Stimulated activated CD8-positive, alpha-beta memory T cell treated with anti-CD3 and anti-CD28 coated beads, Interleukin-12 subunit alpha, Interleukin-12 subunit beta, amount 100 ng/mL, for 1 hour (primary cell): Measurements from ENCODE around the gene ZNF765.
"Not testable (repeated sequence)": the region's sequence is repeated elsewhere in the genome, so short reads cannot be mapped to it uniquely, and the experiment has no call there.

Experiments
- DNase-seq: peaks from one replicate; pipeline ENCODE4 v3.0.0-alpha.2; 2020; ENCODE audit warnings: low read depth

The ZNF765 gene

DNA sequence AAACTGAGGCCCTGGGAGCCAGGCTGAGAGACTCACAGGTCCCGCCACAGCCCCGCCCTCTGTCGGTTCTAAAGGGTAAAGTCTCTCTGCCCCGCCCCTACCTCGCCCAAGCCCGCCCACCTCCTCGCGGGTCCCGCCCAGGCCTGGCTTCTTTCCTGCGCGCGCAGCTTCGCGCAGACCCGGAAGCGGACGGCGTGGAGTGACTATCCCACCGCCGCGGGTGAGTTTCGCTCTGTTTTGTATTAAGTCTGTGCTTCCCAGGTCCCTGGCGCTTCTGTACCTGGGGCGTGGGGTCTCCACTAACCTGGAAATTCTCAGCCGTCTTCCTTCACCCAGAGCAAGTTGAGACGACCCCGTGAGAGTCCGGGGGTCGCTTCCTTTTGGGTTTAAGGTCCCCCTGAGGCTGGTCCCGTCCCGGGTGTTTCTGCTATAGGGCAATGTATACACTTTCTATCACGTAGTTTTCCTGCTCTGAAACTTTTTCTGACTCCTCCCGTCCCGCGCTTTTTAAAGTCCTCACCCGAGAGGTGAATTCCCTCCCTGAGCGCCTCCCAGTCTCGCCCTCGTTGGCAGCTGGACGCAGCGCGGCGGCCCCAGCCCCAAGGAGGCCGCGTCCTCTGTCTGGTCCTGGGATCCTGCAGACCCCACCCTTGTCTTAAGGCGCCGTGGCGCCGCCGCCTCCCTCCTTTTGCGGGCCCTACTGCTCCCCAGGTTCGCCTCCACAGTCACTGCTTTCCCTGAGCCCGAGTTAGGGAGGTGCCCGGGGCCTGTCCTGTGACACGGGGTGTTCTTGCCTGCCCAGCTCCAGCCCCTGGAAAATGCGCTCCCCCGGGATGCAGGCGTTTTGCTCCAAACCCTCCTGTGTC is at the start of gene ZNF765:
TSS of gene ZNF765 (plus strand) at position 176 of the 866 bp plus-strand sequence. CDS start 2,867 bp downstream, outside the sequence.
- DNase-seq = peak; percentile 98

DNA sequence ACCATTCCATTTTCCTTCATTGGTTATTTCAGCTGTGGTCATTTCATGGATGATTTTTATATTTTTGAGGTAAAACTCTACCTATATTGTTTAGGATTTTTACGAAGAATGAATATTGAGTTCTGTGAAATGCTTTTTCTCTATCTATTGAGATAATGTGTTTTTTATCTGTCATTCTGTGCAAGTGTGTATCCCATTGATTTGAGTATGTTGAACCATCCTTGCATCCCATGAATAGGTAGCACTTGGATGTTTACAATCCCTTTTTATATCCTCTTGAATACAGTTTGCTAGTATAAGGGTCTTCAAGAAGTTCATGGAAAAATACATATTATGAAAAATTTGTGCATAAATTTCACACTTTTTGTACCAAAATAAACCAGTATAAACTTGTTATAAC is 39.2 kb upstream of the ZNF765 start:
- DNase-seq = no peak

DNA sequence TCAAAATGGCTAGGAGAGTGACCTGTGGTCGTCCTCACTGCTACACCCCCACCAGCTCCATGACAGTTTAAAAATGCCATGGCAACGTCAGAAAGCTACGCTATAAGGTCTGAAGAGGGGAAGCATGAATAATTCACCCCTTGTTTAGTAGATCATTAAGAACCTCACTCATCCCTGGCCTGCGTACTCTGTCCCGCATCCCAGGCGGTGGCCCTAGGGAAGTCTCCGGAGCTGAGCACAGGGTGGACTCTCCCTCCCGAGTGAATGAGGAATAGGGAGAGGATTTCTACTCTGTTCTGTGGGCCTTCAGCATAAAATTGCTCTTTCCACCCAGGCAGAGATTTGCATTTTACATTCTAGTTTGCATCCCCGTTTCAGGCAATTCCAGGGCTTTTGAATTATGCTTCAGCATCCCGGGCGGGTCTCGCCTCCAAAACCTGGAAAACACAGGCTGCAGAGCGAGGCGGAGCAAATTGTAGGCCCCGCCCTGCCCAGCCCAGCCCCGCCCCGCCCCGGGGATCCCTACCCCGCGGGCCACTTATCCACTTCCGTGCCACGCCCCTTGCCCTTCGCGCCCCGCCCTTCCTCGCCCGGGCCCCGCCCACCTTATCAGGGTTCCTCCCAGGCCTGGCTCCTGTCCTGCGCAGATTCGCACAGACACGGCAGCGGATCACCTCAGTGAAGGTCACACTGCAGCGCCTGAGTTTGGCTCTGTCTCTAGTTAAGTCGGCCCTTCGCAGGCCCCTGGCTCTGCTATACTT is 36.9 kb upstream of the ZNF765 start:
- DNase-seq = no peak

DNA sequence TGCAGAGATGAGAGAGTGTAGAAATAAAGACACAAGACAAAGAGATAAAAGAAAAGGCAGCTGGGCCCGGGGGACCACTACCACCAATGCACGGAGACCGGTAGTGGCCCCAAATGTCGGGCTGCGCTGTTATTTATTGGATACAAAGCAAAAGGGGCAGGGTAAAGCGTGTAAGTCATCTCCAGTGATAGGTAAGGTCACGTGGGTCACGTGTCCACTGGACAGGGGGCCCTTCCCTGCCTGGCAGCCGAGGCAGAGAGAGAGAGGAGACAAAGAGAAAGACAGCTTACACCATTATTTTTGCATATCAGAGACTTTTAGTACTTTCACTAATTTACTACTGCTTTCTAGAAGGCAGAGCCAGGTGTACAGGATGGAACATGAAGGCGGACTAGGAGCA is 34.9 kb upstream of the ZNF765 start:
- DNase-seq = not testable (repeated sequence)

DNA sequence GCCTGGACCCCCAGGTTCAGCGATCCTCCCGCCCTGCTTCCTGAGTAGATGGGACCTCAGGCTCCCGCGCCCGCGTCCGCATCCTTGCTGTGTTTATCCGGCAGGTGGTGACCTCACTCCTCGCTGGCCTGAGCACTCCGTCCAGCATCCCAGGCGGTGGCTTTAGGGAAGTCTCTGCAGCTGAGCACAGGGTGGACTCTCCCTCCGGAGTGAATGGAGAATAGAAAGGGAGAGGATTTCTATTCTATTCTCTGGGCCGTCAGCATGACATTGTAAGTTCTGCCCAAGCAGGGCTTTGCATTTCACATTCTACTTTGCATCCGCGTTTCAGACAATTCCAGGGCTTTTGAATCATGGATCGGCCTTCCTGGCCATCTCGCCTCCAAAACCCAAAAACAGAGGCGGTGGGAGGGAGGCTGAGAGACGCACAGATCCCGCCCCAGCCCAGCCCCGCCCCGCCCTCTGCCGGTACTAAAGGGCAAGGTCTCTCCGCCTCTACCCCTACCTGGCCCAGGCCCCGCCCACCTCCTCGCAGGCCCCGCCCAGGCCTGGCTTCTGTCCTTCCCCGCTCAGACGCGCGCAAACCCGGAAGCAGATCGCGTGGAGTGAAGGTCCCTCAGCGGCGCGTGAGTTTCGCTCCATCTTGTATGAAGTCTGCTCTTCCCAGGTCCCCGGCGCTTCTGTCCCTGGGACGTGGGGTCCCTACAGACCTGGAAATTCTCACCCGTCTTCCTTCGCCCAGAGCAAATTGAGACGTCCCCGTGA is 29.6 kb upstream of the ZNF765 start, which contains the start of gene ZNF525:
TSS of gene ZNF525 (plus strand) at position 572 of the 765 bp plus-strand sequence. CDS start 6,577 bp downstream, outside the sequence.
- peak; percentile 92 for DNase-seq

DNA sequence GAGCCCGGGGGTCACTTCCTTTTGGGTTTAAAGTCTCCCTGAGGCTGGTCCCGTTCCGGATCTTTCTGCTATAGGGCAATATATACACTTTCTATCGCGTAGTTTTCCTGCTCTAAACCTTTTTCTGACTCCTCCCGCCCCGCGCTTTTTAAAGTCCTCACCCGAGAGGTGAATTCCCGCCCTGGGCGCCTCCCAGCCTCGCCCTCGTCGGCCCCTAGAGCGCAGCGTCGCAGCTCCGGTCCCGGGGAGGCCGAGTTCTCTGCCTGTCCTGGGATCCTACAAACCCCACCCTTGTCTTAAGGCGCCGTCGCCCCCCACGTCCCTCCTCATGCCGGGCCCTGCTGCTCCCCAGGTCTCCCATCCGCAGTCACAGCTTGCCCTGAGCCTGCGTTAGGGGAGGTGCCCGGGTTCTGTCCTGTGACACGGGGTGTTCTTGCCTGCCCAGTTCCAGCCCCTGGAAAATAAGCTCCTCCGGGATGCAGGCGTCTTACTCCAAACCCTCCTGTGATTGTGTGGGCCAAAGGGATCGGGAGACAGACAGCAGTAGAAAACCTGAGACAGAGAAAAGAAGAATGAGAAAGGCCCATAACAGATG is 29.0 kb upstream of the ZNF765 start:
- DNase-seq = peak; percentile 10

DNA sequence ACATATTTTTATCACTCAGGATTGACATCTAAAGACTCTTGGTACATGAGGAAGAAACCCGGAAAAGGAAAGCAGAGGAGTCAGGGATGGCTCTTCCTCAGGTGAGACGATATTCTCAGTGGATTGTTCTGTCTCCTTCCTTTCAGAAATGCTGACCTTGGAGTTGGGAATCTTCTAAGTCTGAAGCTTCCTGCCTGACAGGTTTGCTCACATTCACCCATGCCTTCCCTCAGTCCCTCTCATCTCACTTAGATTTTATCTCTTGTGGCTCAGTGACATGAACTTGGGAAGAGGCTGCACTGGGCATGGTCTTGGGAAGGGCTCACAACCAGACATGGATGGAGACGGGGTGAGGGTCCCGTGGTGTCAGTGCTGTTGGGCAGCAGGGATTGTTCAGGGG is 22.8 kb upstream of the ZNF765 start:
- no peak for DNase-seq

DNA sequence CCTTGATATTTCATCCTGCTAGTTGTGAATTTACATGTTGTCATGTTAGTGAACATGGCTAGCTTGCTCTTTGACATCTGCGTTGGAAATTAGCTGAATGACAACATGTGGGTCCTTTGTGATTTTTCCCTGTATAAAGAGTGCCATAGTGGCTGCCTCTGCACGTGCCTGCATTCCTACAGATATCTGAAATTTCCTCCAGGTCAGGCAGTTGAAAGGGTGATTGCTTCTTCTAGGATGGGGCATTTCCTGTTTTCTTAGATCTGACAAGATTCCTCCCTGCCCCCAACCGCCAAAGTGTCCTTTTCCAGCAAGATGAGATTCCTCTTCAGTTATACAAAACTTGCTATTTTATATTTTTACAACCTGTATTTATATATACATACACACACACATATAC is 20.7 kb upstream of the ZNF765 start:
- DNase-seq = no peak

DNA sequence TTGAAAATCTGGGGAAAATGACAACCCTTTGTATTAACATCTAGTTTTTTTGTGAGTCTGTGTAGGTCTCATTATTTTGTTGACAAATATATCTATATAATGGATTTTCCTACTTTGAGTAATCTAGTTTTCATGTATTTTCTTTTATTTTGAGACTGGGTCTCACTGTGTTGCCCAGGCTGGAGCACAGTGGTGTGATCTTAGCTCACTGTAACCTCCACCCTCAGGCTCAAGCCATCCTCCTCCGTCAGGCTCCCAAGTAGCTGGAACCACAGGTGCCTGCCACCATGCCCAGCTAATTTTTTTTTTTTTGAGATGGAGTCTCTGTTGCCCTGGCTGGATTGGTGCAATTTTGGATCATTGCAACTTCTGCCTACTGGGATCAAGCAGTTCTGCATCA is 20.2 kb upstream of the ZNF765 start:
- DNase-seq = no peak

DNA sequence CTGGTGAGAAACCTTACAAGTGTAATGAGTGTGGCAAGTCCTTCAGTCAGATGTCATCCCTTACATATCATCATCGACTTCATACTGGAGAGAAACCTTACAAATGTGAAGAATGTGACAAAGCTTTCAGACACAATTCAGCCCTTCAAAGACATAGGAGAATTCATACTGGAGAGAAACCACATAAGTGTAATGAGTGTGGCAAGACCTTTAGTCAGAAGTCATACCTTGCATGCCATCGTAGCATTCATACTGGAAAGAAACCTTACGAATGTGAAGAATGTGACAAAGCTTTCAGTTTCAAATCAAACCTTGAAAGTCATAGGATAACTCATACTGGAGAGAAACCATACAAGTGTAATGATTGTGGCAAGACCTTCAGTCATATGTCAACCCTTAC is 13.6 kb upstream of the ZNF765 start:
- no peak for DNase-seq

DNA sequence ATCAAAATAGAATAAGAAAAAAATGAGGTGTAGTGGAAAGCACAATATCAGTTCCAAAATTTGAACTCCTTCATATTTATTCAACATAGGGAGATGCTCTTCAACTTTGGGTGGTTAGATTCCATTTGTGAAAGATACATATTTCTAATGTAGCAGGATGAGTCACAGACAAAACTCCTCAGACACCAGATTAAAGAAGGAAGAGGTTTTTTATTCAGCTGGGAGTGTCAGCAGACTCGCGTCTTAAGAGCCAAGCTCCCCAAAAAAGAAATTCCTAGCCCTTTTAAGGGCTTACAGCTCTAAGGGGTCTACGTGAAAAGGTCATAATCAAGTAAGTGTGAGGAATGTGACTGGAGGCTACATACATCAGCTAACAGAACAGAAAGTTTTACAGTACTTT is 6.8 kb upstream of the ZNF765 start:
- DNase-seq = no peak

DNA sequence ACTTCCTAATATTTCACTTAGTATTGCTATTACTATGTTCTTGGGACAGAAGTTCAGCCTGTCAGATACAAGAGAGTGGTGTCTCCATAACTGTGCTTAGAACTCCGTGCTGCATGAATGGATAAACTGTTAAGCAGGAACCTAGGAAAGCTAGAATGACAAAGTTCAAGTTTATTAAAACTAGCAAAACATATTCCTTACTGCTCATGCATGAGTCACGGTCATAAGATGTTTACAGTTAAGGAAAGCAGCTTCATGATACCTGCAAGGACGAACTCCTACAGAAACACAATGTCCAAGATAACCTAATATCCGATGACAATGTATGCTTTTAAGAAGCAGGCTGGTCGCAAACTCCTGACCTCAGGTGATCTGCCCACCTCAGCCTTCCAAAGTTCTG is 6.0 kb upstream of the ZNF765 start:
- DNase-seq = no peak

DNA sequence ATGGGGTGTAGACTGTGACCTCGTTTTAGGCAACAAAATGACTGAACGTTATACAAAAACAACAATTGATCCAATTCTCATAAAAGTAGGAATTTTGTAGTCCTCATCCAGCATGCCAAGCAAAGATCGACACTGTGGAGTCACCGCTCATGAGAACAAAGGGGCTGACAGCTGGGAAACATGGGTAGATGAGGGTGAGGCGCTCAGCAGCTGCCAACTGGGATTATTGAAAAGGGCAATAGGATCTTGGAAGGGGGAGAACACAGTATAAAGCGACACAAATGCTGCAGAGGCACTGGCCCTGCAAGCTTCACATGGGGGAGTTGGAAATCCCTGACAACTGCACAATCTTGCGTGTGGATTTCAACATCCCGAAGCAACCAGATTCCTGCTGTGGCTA is 5.4 kb upstream of the ZNF765 start:
- DNase-seq = no peak

DNA sequence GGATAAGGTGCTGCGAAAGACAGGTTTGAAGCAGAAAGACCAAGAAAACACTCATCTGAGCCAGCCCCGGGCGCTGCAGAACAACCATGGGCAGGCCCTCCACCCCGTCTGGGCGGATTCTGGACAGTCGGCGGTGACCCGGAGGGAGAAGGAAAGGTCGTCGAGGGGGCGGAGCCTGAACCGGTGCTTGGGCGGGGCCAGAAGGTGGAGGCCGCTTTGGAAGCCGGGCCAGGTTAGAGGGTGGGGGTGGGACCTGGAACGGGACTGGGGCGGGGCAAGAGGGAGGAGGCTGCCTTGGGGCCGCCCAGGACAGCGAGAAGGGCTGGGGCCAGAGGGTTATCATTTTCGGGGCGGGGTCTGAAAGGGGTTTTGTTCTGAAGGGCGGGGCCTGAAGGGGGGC is 5.0 kb upstream of the ZNF765 start:
- no peak for DNase-seq

DNA sequence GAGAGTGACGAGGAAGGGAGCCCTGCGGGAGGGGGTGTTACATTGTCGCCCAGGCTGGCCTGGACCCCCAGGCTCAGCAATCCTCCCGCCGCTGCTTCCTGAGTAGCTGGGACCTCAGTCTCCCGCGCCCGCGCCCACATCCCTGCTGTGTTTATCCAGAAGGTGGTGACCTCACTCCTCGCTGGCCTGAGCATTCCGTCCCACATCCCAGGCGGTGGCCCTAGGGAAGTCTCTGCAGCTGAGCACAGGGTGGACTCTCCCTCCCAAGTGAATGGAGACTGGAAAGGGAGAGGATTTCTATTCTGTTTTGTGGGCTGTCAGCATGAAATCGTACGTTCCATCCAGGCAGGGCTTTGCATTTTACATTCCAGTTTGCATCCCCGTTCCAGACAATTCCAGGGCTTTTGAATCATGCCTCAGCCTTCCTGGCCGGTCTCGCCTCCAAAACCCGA is 401 bp upstream of the ZNF765 start:
- DNase-seq = no peak

DNA sequence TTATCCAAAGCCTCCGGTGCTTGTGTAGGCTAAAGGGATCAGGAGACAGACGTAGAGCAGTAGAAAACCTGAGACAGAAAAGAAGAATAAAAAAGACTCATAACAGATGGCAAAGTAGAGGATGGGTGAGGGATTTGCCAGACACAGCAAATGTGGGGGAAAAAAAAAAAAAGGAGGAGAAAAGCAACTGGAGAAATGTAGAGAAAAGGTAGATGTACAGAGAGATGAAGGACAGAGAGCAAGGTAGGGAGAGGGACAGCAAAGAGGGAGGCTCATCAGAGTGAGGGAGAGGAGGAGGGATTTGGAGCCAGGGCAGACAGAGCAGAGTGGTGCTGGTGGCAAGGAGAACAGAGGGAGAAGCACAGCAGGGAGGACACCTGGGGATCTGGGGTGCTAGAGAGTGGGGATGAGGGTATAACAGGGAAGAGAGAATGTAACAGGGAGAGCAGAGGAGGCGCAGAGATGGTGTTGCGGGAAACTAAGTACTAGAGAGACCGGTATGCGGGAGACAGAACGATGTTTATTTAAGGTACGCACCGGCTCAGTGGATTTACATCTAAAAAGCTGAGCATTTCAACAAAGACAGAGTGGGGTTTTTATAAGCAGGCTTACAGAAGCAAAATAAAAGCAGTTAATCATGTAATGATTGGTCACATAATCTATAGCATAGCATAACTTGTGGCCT is 1.0 kb downstream of the ZNF765 start:
- DNase-seq = not testable (repeated sequence)

DNA sequence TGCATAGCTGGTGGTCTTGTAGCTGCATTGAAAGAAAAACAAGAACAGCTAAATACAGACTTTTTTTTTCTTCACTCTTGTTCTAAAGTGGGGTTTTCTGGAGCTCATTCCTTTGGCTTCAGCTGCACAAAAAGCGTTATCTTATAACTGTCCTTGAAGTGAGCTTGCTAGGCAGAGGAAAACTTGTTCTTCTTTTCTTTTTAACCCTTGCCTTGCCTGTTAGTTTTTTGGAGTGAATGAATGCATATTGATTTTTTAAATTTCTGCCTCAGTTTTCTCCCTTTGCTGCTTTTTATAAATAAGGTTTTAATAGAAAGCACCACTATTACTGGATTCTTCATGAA is 1.5 kb downstream of the ZNF765 start:
- DNase-seq = no peak

DNA sequence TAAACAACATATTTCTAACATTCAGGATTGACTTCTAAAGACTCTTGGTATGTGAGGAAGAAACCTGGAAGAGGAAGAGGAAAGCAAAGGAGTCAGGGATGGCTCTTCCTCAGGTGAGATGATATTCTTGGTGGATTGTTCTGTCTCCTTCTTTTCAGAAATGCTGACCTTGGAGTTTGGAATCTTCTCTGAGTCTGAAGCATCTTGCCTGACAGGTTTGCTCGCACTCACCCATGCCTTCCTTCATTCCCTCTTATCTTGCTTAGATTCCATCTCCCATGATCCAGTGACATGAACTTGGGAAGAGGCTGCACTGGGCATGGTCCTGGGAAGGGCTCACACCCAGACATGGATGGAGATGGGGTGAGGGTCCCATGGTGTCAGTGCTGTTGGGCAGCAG is 3.0 kb downstream of the ZNF765 start:
- not testable (repeated sequence) for DNase-seq

DNA sequence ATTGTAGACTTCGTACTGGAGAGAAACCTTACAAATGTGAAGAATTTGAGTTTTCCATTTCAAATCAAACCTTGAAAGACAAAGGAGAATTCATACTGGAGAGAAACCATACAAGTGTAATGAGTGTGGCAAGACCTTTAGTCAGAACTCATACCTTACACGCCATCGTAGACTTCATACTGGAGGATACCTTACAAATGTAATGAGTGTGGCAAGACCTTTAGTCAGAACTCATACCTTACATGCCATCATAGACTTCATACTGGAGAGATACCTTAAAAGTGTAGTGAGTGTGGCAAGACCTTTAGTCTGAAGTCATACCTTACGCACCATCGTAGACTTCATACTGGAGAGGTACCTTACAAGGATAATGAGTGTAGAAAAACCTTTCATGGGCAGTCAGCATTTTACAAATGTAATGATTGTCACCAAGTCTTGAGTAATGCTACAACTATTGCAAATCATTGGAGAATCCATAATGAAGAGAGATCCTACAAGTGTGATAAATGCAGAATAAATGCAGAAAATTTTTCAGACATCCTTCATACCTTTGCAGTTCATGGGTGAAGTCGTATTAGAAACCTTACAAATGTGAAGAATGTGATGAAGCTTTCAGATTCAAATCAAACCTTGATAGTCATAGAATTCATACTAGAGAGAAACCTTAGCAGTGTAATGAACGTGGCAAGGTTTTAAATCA is 14.7 kb downstream of the ZNF765 start:
- DNase-seq = no peak

DNA sequence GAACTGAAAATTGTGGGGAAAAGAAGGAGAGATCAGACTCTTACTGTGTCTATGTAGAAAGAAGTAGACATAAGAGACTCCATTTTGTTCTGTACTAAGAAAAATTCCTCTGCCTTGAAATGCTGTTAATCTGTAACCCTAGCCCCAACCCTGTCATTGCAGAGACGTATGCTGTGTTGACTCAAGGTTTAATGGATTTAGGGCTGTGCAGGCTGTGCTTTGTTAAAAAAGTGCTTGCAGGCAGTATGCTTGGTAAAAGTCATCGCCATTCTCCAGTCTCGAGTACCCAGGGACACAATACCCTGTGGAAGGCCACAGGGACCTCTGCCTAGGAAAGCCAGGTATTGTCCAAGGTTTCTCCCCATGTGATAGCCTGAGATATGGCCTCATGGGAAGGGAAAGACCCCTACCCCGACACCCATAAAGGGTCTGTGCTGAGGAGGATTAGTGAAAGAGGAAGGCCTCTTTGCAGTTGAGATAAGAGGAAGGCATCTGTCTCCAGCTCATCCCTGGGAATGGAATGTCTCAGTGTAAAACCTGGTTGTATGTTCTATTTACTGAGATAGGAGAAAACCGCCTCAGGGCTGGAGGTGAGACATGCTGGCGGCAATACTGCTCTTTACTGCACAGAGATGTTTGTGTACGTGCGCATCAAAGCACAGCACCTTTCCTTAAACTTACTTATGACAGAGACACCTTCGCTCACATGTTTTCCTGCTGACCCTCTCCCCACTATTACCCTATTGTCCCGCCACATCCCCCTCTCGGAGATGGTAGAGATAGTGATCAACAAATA is 25.8 kb downstream of the ZNF765 start:
- not testable (repeated sequence) for DNase-seq
